SU-DHL-6 (cell line): Measurements from ENCODE around the gene ATP5F1D.

Source experiments
- H2AFZ ChIP-seq: fragments of 200-600 bp; sonication (generic); 2 replicates; pipeline ENCODE4 v1.6.1; 2014; ENCODE audit warnings: low read depth, mild to moderate bottlenecking, moderate library complexity, mixed read lengths, antibody characterized with exemption, low read length; ENCODE audit not compliant: severe bottlenecking
- H3F3A ChIP-seq: fragments of 200-600 bp; shearing (Covaris generic); 2 replicates; pipeline ENCODE4 v1.6.0; 2016; ENCODE audit warnings: antibody characterized with exemption, mild to moderate bottlenecking; ENCODE audit not compliant: insufficient read depth
- H3K27ac ChIP-seq: fragments of 200-600 bp; sonication (generic); 2 replicates; pipeline ENCODE4 v1.5.1; 2016; ENCODE audit warnings: low read depth, mild to moderate bottlenecking, low read length, moderate library complexity, mixed read lengths
- H3K27me3 ChIP-seq: fragments of 200-600 bp; sonication (generic), shearing (Covaris generic); 2 replicates; pipeline ENCODE4 v1.6.0; 2014; ENCODE audit warnings: mild to moderate bottlenecking, low read length
- H3K36me3 ChIP-seq: fragments of 200-600 bp; sonication (generic); 2 replicates; pipeline ENCODE4 v1.6.1; 2014; ENCODE audit warnings: mild to moderate bottlenecking, low read length, mixed read lengths
- H3K4me2 ChIP-seq: fragments of 300-600, 200-600 bp; shearing (Covaris generic), sonication (generic); 2 replicates; pipeline ENCODE4 v1.6.0; 2014; ENCODE audit warnings: low read length, low read depth, mild to moderate bottlenecking; ENCODE audit not compliant: poor library complexity, severe bottlenecking
- H3K4me3 ChIP-seq: fragments of 200-600 bp; sonication (generic); 2 replicates; pipeline ENCODE4 v1.5.1; 2014; ENCODE audit warnings: antibody characterized with exemption, low read length, mild to moderate bottlenecking, mixed read lengths; ENCODE audit not compliant: insufficient read depth, poor library complexity, severe bottlenecking
- H3K79me2 ChIP-seq: fragments of 200-600 bp; sonication (generic); 2 replicates; pipeline ENCODE4 v1.6.1; 2014; ENCODE audit warnings: mild to moderate bottlenecking, low read length, moderate library complexity; ENCODE audit not compliant: insufficient read depth
- H3K9ac ChIP-seq: fragments of 200-600 bp; sonication (generic); 2 replicates; pipeline ENCODE4 v1.7.0; 2014; ENCODE audit warnings: mild to moderate bottlenecking, low read length
- H3K9me2 ChIP-seq: fragments of 200-600 bp; sonication (generic); replicated peaks from 2 replicates; pipeline ENCODE4 v1.6.1; 2014; ENCODE audit warnings: low read length; ENCODE audit not compliant: insufficient read depth
- H3K9me3 ChIP-seq: fragments of 200-600 bp; sonication (generic); 2 replicates; pipeline ENCODE4 v1.6.1; 2014; ENCODE audit warnings: low read length, mixed read lengths; ENCODE audit not compliant: insufficient read depth
- H4K20me1 ChIP-seq: fragments of 200-600 bp; sonication (generic); 2 replicates; pipeline ENCODE4 v1.6.1; 2014; ENCODE audit warnings: low read depth, mild to moderate bottlenecking, antibody characterized with exemption, low read length, moderate library complexity, mixed read lengths
- CTCF ChIP-seq: fragments of 200-600 bp; sonication (generic); IDR thresholded peaks from one replicate; pipeline ENCODE4 v1.5.1; 2017; ENCODE audit warnings: antibody characterized with exemption, mild to moderate bottlenecking, low read length, moderate library complexity; ENCODE audit not compliant: insufficient read depth, poor library complexity, severe bottlenecking
- EZH2phosphoT487 ChIP-seq: fragments of 200-600 bp; sonication (generic), shearing (Covaris generic); conservative IDR thresholded peaks from 2 replicates; pipeline ENCODE4 v1.6.1; 2018; ENCODE audit warnings: mild to moderate bottlenecking, antibody characterized with exemption, low read length, moderate library complexity, mixed read lengths

ATP5F1D gene

GRCh38 chr19:1255186-1256161 is 13.9 kb downstream of the ATP5F1D start:
- H3K9ac ChIP-seq = no peak overlapping the region
- no peaks in the 10 kb centered on the region for H3K36me3 ChIP-seq
- no peak overlapping the region for H3K27ac ChIP-seq
- TF ChIP-seq CTCF (no peak), EZH2phosphoT487 (no peak)
- no peaks in the 10 kb centered on the region for H3K9me3 ChIP-seq
- no peak overlapping the region for H2AFZ ChIP-seq
- peaks cover 23% of the 10 kb centered on the region for H3K79me2 ChIP-seq
- no peak overlapping the region for H3K4me2 ChIP-seq
- H3K9me2 ChIP-seq = no peaks in the 10 kb centered on the region
- H4K20me1 ChIP-seq = no peaks in the 10 kb centered on the region
- no peak overlapping the region for H3K4me3 ChIP-seq
- H3F3A ChIP-seq = peaks cover 43% of the 10 kb centered on the region
- H3K27me3 ChIP-seq = no peaks in the 10 kb centered on the region

DNA sequence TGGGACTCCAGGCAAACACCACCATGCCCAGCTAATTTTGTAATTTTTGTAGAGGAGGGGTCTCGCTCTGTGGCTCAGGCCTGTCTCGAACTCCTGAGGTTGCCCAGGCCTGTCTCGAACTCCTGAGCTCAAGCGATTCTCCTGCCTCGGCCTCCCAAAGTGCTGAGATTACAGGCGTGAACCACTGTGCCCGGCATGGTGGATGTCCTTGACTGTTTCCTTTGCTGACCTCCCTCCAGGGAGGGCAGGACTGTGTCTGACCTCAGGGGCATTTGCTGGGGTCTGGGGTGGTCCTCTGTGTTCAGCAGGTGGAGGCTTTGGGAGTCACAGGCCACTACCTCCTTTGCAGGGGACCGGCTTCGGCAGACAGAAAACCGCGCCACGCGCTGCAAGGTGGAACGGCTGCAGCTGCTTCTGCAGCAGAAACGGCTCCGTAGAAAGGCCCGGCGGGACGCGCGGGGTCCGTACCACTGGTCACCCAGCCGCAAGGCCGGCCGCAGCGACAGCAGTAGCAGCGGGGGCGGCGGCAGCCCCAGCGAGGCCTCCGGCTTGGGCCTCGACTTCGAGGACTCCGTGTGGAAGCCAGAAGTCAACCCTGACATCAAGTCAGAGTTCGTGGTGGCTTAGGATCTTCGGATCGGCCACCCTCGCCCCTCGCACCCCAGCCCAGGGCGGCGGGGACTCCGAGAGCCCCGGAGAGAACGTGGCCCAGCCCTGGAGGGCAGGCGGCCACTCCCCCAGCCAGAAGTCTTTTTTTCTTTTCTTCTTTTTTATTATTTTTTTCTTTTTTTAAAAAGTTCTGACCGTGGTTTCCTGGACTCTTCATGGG is 15.3 kb downstream of the ATP5F1D start:
- Histone ChIP-seq H3K4me3 (no peak overlapping the region), H3K9ac (no peak overlapping the region), H4K20me1 (no peaks in the 10 kb centered on the region), H3K27ac (no peak overlapping the region), H3K4me2 (no peak overlapping the region), H3K9me3 (no peaks in the 10 kb centered on the region), H3K79me2 (peaks cover 10% of the 10 kb centered on the region; the same call in 1 of the 2 replicates), H3F3A (peaks cover 34% of the 10 kb centered on the region), H3K27me3 (no peaks in the 10 kb centered on the region), H3K9me2 (no peaks in the 10 kb centered on the region), H3K36me3 (no peaks in the 10 kb centered on the region), H2AFZ (no peak overlapping the region)
- TF ChIP-seq CTCF (no peak), EZH2phosphoT487 (no peak)

GRCh38 chr19:1257475-1258162 is 16.1 kb downstream of the ATP5F1D start:
- H3K9me3 ChIP-seq = no peaks in the 10 kb centered on the region
- H3K27ac ChIP-seq = peak overlapping the region; percentile 91

More at GRCh38 chr19:1257475-1258162, 16.1 kb downstream of the ATP5F1D start:
- Histone ChIP-seq H3K79me2 (peaks cover 9% of the 10 kb centered on the region; the same call in 1 of the 2 replicates), H4K20me1 (no peaks in the 10 kb centered on the region), H3K4me3 (no peak overlapping the region), H3K9ac (no peak overlapping the region), H3K9me2 (no peaks in the 10 kb centered on the region), H3F3A (peaks cover 40% of the 10 kb centered on the region), H3K4me2 (peak overlapping the region; percentile 70), H2AFZ (no peak overlapping the region), H3K36me3 (no peaks in the 10 kb centered on the region), H3K27me3 (no peaks in the 10 kb centered on the region)
- TF ChIP-seq EZH2phosphoT487 (no peak), CTCF (no peak)
